Activated CD8-positive, alpha-beta memory T cell treated with anti-CD3 and anti-CD28 coated beads, Interleukin-2, amount 50 U/mL, for 24 hours (primary cell): ENCODE results near the gene OSBPL8.

Experiments
- DNase-seq: peaks from one replicate; pipeline ENCODE4 v3.0.0-alpha.2; 2020; ENCODE audit errors: extremely low read depth

The OSBPL8 gene

DNA sequence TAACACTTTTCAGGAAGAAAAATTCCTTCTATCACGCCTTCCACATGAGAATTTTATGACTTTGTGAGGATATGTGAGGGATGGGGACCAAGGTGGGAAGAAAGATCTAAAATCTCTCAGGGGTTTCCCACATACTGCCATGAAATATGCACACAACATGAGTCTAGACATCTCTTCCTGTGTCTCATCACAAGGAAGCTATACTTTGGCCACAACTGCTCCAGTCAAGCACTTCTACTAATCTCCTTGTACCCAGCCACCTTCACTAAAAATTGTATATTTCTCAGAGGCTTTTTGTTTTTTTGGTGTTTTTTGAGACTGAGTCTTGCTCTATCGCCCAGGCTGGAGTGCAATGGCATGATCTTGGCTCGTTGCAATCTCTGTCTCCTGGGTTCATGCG is 3.2 kb downstream of the OSBPL8 start:
- no peak for DNase-seq

- no peak for DNase-seq
These were observed 3.8 kb downstream of the OSBPL8 start for GRCh38 chr12:76555797-76556196.

DNA sequence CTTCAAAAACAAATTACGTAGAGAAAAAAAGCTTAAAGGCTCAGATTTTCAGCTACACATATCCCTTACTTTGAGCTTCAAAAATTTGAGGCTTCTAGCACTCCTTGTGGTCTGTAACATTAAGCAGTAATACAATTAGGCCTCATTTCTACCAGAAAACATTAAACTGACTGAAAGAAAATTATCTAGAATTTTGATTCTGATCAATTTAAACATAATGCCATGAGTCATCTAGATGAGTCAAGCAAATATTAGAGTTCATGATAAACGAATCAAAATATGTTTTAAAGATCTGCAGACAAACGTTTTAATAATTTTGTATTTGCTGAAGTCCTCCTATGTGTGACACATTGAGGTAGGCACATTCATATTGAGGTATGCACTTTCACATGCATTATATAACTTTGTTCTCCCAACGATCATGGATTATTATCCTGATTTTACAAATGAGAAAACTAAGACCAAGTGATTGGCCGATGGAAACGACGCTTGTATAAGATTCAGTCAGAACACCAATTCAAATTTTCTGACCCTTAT is 4.3 kb downstream of the OSBPL8 start:
- DNase-seq: no peak

DNA sequence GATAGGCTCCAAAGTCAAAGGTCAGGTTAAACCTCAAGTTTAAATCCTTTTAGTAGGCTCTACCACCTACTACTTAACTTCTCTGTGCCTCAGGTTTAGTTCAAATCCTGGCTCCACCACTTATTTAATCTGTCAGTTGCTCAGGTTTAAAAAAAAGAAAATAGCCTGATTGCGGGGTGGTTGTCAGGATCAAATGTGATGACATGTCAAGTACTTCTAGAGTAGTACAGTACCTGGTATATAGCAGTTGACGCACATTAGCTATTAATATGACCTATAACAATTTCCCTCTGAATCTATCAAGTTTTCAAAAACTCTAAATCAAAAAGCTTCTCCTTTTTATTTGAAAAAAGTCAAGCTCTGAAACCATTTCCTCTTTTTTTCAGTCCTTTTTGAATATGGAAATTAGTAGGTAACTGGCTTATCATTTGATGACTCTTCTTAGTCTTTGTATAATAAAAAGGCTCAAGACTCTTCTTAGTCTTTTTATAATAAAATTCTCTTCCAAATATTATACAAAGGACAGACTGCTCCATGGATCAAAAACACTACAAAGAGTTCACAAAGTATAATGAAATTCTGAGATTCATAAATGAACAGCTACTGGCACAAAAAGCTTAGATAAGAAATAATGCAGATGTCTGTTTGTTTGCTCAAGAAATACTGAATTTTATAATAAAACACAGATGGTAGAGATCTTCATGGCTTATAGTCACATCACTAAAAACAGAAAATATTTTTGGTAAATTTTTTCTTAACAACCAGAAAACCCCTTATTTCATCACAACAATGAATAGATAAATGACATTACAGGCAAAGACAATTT is 5.0 kb downstream of the OSBPL8 start:
- DNase-seq: no peak

GRCh38 chr12:76552343-76552938 is 7.1 kb downstream of the OSBPL8 start:
- no peak for DNase-seq

GRCh38 chr12:76551482-76551888 is 8.1 kb downstream of the OSBPL8 start:
- no peak for DNase-seq

GRCh38 chr12:76549131-76549530 is 10.4 kb downstream of the OSBPL8 start:
- DNase-seq: no peak

GRCh38 chr12:76548222-76548837 is 11.2 kb downstream of the OSBPL8 start:
- DNase-seq: no peak

- DNase-seq: no peak
These were observed 12.0 kb downstream of the OSBPL8 start for GRCh38 chr12:76547526-76547925.

DNA sequence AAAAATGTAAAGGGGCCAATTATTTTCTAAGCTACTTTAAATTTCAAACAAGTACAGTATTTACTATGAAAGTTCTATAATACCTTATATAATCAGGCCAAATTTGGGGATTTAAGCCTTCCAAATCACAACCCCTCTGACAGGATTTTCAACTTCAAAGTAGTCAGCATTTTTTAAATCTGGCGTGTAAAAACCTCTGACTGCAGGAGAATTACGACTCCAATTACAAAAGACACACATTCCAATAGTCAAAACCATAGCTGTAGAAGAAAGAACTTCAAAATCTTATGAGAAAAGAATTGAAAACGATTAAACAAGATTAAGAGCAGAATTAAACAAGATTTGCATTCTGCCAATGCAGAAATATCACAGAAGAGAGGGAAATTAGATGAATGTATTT is 12.7 kb downstream of the OSBPL8 start:
- DNase-seq: no peak

GRCh38 chr12:76545486-76545885 is 14.1 kb downstream of the OSBPL8 start:
- DNase-seq: no peak

- DNase-seq: no peak
These were observed 14.8 kb downstream of the OSBPL8 start for GRCh38 chr12:76544601-76545261.

DNA sequence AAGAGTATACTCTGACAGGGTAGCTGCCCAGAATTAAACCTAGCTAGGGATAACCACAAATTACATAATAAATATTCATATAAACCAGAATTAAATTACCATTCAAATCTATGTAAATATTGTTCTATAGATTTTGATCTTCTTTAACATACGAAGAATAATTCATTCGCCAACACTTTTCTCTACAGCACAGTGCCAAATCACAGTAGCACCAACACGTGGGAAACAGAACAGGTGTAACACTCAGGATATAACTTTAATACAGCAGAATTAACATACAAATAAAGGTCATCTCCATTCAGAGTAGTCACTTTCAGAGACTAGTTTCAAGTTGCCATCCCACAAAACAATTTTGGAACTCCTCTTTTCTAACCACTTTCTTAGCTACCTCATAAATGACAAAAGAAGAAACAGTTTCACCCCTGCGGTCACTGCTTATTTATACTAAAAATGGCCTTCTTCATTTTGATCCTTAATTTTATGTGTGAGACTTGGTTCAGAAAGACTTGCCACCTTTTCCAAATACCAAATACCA is 15.7 kb downstream of the OSBPL8 start:
- no peak for DNase-seq

- DNase-seq: no peak
These were observed 16.7 kb downstream of the OSBPL8 start for GRCh38 chr12:76542908-76543307.

- no peak for DNase-seq
These were observed 19.8 kb downstream of the OSBPL8 start for GRCh38 chr12:76539727-76540126.

GRCh38 chr12:76537923-76538322 is 21.6 kb downstream of the OSBPL8 start:
- DNase-seq: no peak

GRCh38 chr12:76536546-76536945 is 23.0 kb downstream of the OSBPL8 start:
- no peak for DNase-seq

GRCh38 chr12:76535170-76535569 is 24.4 kb downstream of the OSBPL8 start:
- no peak for DNase-seq

GRCh38 chr12:76533331-76533730 is 26.2 kb downstream of the OSBPL8 start:
- no peak for DNase-seq

DNA sequence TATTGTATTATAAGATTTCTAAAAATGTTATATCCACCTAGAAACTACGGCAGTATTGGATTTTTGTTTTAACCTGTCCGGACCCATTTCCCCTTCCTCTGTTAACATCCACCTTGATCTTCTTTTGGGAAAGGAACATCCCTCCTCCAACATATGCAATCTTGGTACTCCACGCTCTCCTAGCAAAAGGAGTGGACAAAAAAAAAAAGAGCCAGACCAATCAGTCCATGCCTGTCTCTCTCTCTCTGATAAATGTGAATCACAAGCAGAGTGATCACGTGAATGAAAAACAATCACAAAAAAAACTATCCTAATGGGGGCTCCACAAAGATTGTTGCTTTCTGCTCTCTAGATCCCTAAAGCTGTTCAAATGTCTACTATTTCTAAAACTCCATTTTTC is 27.1 kb downstream of the OSBPL8 start:
- no peak for DNase-seq

GRCh38 chr12:76531056-76531455 is 28.5 kb downstream of the OSBPL8 start:
- DNase-seq: no peak

GRCh38 chr12:76530516-76530915 is 29.1 kb downstream of the OSBPL8 start:
- no peak for DNase-seq
